BJ (cell line): Measurements from ENCODE around the gene ZNF248. TPM values are rescaled to one million over a fixed set of nuclear protein-coding genes. Genes with fewer than 3 reads are reported as not detected.

Experiments
- CTCF ChIA-PET: fragments of 350-600 bp; formaldehyde crosslinking; extraction: SDS; loops from one replicate; lab custom pipeline; 2021; ENCODE audit warnings: antibody characterized with exemption, inconsistent platforms; lab: Yijun Ruan, JAX
- POLR2A ChIA-PET: fragments of 300-600 bp; sonication (Branson Sonifier 250); formaldehyde crosslinking; extraction: SDS; loops from one replicate; lab custom pipeline; 2021; ENCODE audit warnings: antibody characterized with exemption; lab: Charles Lee
- DNase-seq: peaks from one replicate; pipeline ENCODE4 v3.0.0-alpha.2; 2011; ENCODE audit warnings: low read depth
- H3K27me3 ChIP-seq: 2 replicates; pipeline ENCODE4 v1.6.0; 2011; ENCODE audit warnings: low read length; ENCODE audit not compliant: control insufficient read depth, insufficient read depth
- H3K36me3 ChIP-seq: 2 replicates; pipeline ENCODE4 v1.5.1; 2011; ENCODE audit warnings: low read length; ENCODE audit not compliant: control insufficient read depth, insufficient read depth
- H3K4me3 ChIP-seq: 2 replicates; pipeline ENCODE4 v1.5.1; 2011; ENCODE audit warnings: low read depth, mild to moderate bottlenecking, control low read depth, low read length
- CTCF ChIP-seq: IDR thresholded peaks from 2 replicates; pipeline ENCODE4 v1.5.1; 2011; ENCODE audit warnings: low read depth, mild to moderate bottlenecking, control low read depth, inconsistent platforms, low read length, moderate library complexity; ENCODE audit not compliant: insufficient read depth
- polyA plus RNA-seq: library from polyadenylated mRNA; depleted of rRNA; stranded (reverse); fragments of >200 nt; gene quantifications from 2 replicates; pipeline ENCODE4 v1.2.3, GENCODE V29; 2011

ZNF248 gene
- polyA plus RNA-seq, 1 experiment: 3.4 TPM

GRCh38 chr10:37765216-37765615, 92.2 kb downstream of the ZNF248 start:
- H3K36me3 ChIP-seq: no peaks in the 10 kb centered on the region
- POLR2A ChIA-PET: no interaction called here
- H3K27me3 ChIP-seq: no peaks in the 10 kb centered on the region
- no peak overlapping the region for H3K4me3 ChIP-seq
- CTCF ChIA-PET: interaction anchor here (0.8 kb wide), 1 partner anchor 20 kb away, joined by 4 read pairs; no protein-coding TSS in a partner anchor
- TF ChIP-seq CTCF: no peak
- no peak for DNase-seq

GRCh38 chr10:37763132-37763531, 94.3 kb downstream of the ZNF248 start:
- Histone ChIP-seq H3K27me3 (no peaks in the 10 kb centered on the region), H3K4me3 (no peak overlapping the region), H3K36me3 (no peaks in the 10 kb centered on the region)
- DNase-seq: no peak
- ChIA-PET POLR2A (no interaction called here), CTCF (no interaction called here)
- TF ChIP-seq CTCF: no peak

- DNase-seq: no peak
- Histone ChIP-seq H3K36me3 (no peaks in the 10 kb centered on the region), H3K27me3 (no peaks in the 10 kb centered on the region), H3K4me3 (no peak overlapping the region)
- ChIA-PET POLR2A (no interaction called here), CTCF (no interaction called here)
- no peak for TF ChIP-seq CTCF
Measured at GRCh38 chr10:37762287-37762686, 95.1 kb downstream of the ZNF248 start.

- POLR2A ChIA-PET: no interaction called here
- TF ChIP-seq CTCF: no peak
- CTCF ChIA-PET: no interaction called here
- DNase-seq: no peak
- no peaks in the 10 kb centered on the region for H3K27me3 ChIP-seq
- no peaks in the 10 kb centered on the region for H3K36me3 ChIP-seq
- no peak overlapping the region for H3K4me3 ChIP-seq
Measured at GRCh38 chr10:37760817-37761216, 96.6 kb downstream of the ZNF248 start.

- CTCF ChIA-PET: no interaction called here
- no peak for TF ChIP-seq CTCF
Measured at GRCh38 chr10:37758074-37758473, 99.3 kb downstream of the ZNF248 start.

More at GRCh38 chr10:37758074-37758473, 99.3 kb downstream of the ZNF248 start:
- Histone ChIP-seq H3K36me3 (no peaks in the 10 kb centered on the region), H3K27me3 (no peaks in the 10 kb centered on the region), H3K4me3 (no peak overlapping the region)
- DNase-seq: no peak
- POLR2A ChIA-PET: no interaction called here
